OCI-LY7 (cell line): ENCODE measurements around the gene SAP130. TPM values are rescaled to one million over a fixed set of nuclear protein-coding genes. Genes with fewer than 3 reads are reported as not detected.

ENCODE experiments used
- BruUV-seq: library from RNA; stranded (reverse); fragments of 400-500 nt; replicated peaks from 2 replicates; lab custom pipeline; 2021; lab: Mats Ljungman, UMichigan
- CTCF ChIA-PET: fragments of 300-600 bp; sonication (Branson Sonifier 250); formaldehyde crosslinking; loops from one replicate; lab custom pipeline; 2022; ENCODE audit warnings: antibody characterized with exemption; ENCODE audit not compliant: unreplicated experiment; lab: Charles Lee
- POLR2A ChIA-PET: fragments of 300-600 bp; sonication (Branson Sonifier 250); formaldehyde crosslinking; loops from one replicate; lab custom pipeline; 2022; ENCODE audit warnings: antibody characterized with exemption; lab: Charles Lee
- DNase-seq: peaks from one replicate; pipeline ENCODE4 v3.0.0-alpha.2; 2015; ENCODE audit warnings: low spot score
- H2AFZ ChIP-seq: fragments of 200-600 bp; sonication (generic), shearing (Covaris generic); 2 replicates; pipeline ENCODE4 v1.6.1; 2014; ENCODE audit warnings: mild to moderate bottlenecking, antibody characterized with exemption, low read length, moderate library complexity
- H3K27ac ChIP-seq: fragments of 200-600 bp; sonication (generic); 2 replicates; pipeline ENCODE4 v1.5.1; 2014; ENCODE audit warnings: mixed run types, low read depth, mild to moderate bottlenecking, moderate library complexity, low read length, inconsistent platforms; ENCODE audit not compliant: poor library complexity, severe bottlenecking
- H3K36me3 ChIP-seq: fragments of 200-600 bp; sonication (generic); 2 replicates; pipeline ENCODE4 v1.6.1; 2014; ENCODE audit warnings: mild to moderate bottlenecking, antibody characterized with exemption, low read length, moderate library complexity, mixed read lengths; ENCODE audit not compliant: insufficient read depth
- H3K4me1 ChIP-seq: fragments of 200-600 bp; sonication (generic); 2 replicates; pipeline ENCODE4 v1.5.1; 2014; ENCODE audit warnings: mild to moderate bottlenecking, low read length; ENCODE audit not compliant: insufficient read depth, poor library complexity, severe bottlenecking
- H3K4me2 ChIP-seq: fragments of 200-600 bp; sonication (generic); 2 replicates; pipeline ENCODE4 v1.6.1; 2014; ENCODE audit warnings: mild to moderate bottlenecking, low read length
- H3K4me3 ChIP-seq: fragments of 200-600 bp; sonication (generic); 2 replicates; pipeline ENCODE4 v1.5.1; 2014; ENCODE audit warnings: mild to moderate bottlenecking, low read depth, low read length; ENCODE audit not compliant: poor library complexity, severe bottlenecking
- H3K79me2 ChIP-seq: fragments of 200-600 bp; sonication (generic); 2 replicates; pipeline ENCODE4 v1.6.1; 2016; ENCODE audit warnings: low read depth, mild to moderate bottlenecking, low read length, moderate library complexity, mixed read lengths; ENCODE audit not compliant: insufficient read depth
- H3K9me2 ChIP-seq: fragments of 200-600 bp; sonication (generic); 2 replicates; pipeline ENCODE4 v1.6.1; 2016; ENCODE audit warnings: mild to moderate bottlenecking, low read length, mixed read lengths; ENCODE audit not compliant: insufficient read depth
- H3K9me3 ChIP-seq: fragments of 200-600 bp; sonication (generic); 2 replicates; pipeline ENCODE4 v1.6.1; 2014; ENCODE audit warnings: mild to moderate bottlenecking, mixed run types, low read length, mixed read lengths
- H4K20me1 ChIP-seq: fragments of 200-600 bp; sonication (generic); 2 replicates; pipeline ENCODE4 v1.6.1; 2014; ENCODE audit warnings: mild to moderate bottlenecking, antibody characterized with exemption, low read length, moderate library complexity, mixed read lengths; ENCODE audit not compliant: insufficient read depth
- CTCF ChIP-seq: fragments of 200-600 bp; sonication (generic); conservative IDR thresholded peaks from 2 replicates; pipeline ENCODE4 v1.5.1; 2014; ENCODE audit warnings: mild to moderate bottlenecking, antibody characterized with exemption, low read length, moderate library complexity, mixed read lengths
- EZH2phosphoT487 ChIP-seq: fragments of 200-600 bp; sonication (generic); IDR thresholded peaks from 2 replicates; pipeline ENCODE4 v1.6.1; 2018; ENCODE audit warnings: low read depth, borderline replicate concordance, mild to moderate bottlenecking, mixed run types, antibody characterized with exemption, low read length, moderate library complexity, mixed read lengths
- intact Hi-C: fragments of 100-400 bp; cut with micrococcal nuclease; formaldehyde crosslinking; loops from one replicate; pipeline ENCODE4 v1.10.0; 2022; ENCODE audit not compliant: unreplicated experiment
- total RNA-seq, 2 experiments: library from RNA; depleted of rRNA in 1 of 2; stranded (reverse); fragments of >200 nt in 1 of 2; shearing (Covaris generic) in 1 of 2; gene quantifications; 2 replicates each; pipeline ENCODE4 v1.2.3, GENCODE V29; 2014 to 2022

Gene SAP130
- total RNA-seq, 2 experiments from 2014 or later: 9.6 to 31.8 TPM

- intact Hi-C loops: no loop called here
- Histone ChIP-seq H3K79me2 (no peaks in the 10 kb centered on the region), H4K20me1 (no peaks in the 10 kb centered on the region), H3K4me3 (no peak overlapping the region), H3K36me3 (no peaks in the 10 kb centered on the region), H2AFZ (no peak overlapping the region), H3K9me2 (no peaks in the 10 kb centered on the region), H3K27ac (no peak overlapping the region), H3K9me3 (no peaks in the 10 kb centered on the region), H3K4me1 (no peaks in the 10 kb centered on the region), H3K4me2 (no peak overlapping the region)
- ChIA-PET CTCF (no interaction called here), POLR2A (no interaction called here)
- TF ChIP-seq EZH2phosphoT487 (no peak), CTCF (no peak)
- DNase-seq: no peak
- BruUV-seq: no TSS peak
Measured at GRCh38 chr2:127906206-127906926, 121.5 kb downstream of the SAP130 start.

- no TSS peak for BruUV-seq
- H3K79me2 ChIP-seq: no peaks in the 10 kb centered on the region
- CTCF ChIA-PET: no interaction called here
Measured at GRCh38 chr2:127901339-127902056, 126.4 kb downstream of the SAP130 start.

More at GRCh38 chr2:127901339-127902056, 126.4 kb downstream of the SAP130 start:
- Histone ChIP-seq H3K4me3 (no peak overlapping the region), H3K4me1 (peaks cover 13% of the 10 kb centered on the region), H4K20me1 (no peaks in the 10 kb centered on the region), H3K9me2 (no peaks in the 10 kb centered on the region), H3K9me3 (no peaks in the 10 kb centered on the region), H2AFZ (no peak overlapping the region), H3K36me3 (no peaks in the 10 kb centered on the region), H3K27ac (no peak overlapping the region), H3K4me2 (no peak overlapping the region)
- TF ChIP-seq CTCF (no peak), EZH2phosphoT487 (no peak)
- POLR2A ChIA-PET: no interaction called here
- intact Hi-C loops: no loop called here
- no peak for DNase-seq
